Measurements from ENCODE around the gene SH3PXD2B.

DNA sequence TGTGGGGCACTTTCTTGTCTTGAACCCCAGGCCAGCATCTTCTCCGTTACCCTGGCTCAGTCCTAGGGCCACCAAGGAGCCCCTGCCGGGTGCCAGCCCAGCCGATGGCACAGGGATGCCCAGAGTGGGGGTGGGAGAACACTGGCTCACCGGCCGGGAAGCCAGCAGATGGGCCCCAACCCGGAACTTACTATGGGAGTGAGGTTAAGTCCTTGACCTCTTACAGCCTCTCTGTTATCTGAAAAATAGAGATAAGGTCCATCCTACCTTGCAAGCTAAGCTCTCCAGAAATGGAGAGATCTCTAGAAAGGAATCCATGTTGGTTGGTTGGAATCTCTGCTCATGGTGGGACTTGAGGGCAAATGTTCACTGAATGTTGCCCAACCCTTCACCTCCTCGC, 20.8 kb downstream of the SH3PXD2B start:
- TF ChIP-seq, protein P1, sequence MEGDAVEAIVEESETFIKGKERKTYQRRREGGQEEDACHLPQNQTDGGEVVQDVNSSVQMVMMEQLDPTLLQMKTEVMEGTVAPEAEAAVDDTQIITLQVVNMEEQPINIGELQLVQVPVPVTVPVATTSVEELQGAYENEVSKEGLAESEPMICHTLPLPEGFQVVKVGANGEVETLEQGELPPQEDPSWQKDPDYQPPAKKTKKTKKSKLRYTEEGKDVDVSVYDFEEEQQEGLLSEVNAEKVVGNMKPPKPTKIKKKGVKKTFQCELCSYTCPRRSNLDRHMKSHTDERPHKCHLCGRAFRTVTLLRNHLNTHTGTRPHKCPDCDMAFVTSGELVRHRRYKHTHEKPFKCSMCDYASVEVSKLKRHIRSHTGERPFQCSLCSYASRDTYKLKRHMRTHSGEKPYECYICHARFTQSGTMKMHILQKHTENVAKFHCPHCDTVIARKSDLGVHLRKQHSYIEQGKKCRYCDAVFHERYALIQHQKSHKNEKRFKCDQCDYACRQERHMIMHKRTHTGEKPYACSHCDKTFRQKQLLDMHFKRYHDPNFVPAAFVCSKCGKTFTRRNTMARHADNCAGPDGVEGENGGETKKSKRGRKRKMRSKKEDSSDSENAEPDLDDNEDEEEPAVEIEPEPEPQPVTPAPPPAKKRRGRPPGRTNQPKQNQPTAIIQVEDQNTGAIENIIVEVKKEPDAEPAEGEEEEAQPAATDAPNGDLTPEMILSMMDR (conservative IDR thresholded peaks at IDR 0.05; ENCODE audit: low read length): no peak
- no peak for TF ChIP-seq EZH2phosphoT487 (IDR thresholded peaks at IDR 0.05; ENCODE audit: borderline replicate concordance, low read depth, low read length)
